IPS DF 4.7 (cell line): ENCODE results near the gene ARMC8.

Source experiments
- DNase-seq: peaks from one replicate; pipeline ENCODE4 v3.0.0-alpha.2; 2013; ENCODE audit warnings: low spot score; ENCODE audit errors: extremely low read depth

Gene ARMC8

GRCh38 chr3:138303474-138303873 lies 116.4 kb downstream of the ARMC8 start:
- no peak for DNase-seq

GRCh38 chr3:138307899-138308298 lies 120.8 kb downstream of the ARMC8 start:
- DNase-seq, result no peak

DNA sequence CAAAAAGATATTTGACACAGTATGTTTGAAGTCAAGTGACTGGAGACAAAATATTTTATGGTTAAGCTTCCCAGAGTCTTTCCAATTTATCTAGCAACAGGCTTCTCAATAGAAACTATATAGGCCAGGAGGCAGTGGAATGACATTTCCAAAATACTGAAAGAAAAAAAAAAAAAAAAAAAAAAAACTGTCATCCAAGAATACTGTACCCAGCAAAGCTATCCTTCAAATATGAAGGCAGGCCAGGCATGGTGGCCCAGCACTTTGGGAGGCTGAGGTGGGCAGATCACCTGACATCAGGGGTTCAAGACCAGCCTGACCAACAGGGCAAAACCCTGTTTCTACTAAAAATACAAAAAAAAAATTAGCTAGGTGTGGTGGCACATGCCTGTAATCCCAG lies 121.7 kb downstream of the ARMC8 start:
- DNase-seq, result no peak

- DNase-seq, result no peak
Measured at GRCh38 chr3:138310494-138310893, 123.4 kb downstream of the ARMC8 start.

- no peak for DNase-seq
Measured at GRCh38 chr3:138314751-138315150, 127.7 kb downstream of the ARMC8 start.

DNA sequence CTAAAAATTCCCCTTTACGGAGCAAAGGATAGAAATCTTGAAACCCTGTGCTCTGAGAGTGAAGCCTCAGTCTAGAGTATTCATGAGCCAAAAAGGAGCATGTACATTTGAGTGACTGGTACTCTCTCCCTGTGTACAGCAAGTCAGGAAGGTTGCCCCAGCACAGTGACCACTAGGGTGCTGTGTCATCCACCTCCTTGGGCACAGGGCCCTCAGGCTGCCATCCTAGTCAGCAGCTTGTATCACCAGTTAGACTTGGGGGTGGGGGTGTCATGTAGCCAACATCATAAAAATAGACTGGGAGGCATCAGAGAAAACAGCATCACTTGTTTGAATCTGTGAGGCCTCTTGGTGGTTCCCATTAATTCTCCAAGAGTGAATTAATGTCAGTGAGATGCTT lies 130.6 kb downstream of the ARMC8 start:
- DNase-seq, result no peak

DNA sequence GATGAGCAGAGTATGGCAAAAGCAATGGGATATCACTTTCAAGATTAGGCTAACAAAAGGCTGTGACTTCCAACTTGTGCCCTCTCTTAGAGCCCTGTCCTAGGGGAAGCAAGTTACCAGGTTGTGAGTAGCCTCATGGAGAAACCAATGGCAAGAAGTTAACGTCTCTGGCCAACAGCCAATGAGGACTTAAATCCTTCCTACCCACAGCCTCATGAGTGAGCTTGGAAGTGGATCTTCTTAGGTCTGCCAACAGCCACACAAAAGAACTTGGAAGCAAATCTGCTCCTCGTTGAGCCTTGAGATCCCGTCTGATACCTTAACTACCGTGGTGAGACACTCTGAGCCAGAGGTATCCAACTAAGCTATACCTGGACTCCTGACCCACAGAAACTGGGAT lies 136.9 kb downstream of the ARMC8 start:
- no peak for DNase-seq

DNA sequence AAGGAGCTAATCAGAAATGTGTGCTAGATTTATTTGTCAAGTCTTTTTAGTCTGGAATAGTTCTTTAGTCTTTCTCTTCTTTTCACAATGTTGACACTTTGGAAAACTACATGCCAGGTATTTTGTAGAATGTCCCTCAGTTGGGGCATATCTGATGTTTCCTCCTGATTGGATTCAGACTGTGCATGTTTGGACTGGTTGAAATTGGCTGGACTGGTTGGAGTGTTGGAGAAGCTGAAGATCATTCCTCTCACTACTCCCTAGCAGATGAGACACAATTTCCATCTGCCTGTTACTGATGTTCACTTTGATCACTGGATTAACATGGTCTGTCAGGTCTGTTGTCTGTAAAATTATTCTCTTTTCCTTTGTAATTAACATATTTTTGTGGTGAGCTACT lies 138.9 kb downstream of the ARMC8 start:
- no peak for DNase-seq

- no peak for DNase-seq
Measured at GRCh38 chr3:138326866-138327595, 139.9 kb downstream of the ARMC8 start.

DNA sequence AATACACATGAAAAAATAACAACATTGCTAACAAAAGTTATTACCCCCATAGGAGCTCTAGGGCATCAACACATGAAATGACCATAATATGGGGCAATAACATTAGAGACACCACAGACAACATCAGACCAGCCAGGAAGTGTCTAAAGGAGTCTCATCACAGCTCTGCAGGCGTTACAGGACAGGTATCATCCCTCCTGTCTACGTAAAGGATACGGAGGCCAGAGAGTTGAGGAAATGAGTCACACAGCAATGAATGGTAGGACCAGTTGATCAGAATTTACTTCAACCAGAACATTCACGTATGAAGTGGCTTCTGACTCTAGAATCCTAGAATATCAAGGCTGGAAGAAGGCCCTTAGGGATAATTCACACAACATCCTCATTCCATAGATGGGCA lies 140.7 kb downstream of the ARMC8 start:
- no peak for DNase-seq

DNA sequence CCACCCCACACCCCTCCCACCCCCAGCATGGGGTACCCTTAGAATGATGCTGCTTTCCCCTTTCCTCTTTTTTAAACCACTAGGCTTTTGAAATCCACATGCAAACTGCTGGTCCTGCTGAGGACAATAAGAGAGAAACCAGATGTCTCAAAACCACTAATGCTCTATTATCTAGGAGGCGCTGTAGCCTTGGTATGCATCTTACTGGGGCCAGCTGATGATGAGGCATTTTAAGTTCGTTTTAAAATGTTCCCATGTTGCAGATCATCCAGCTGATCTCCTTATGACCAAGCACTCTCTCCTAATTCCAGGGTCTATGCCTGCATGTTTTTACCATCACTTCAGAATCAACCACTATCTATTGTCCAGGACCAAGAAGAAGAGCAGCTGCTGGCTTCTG lies 141.2 kb downstream of the ARMC8 start:
- no peak for DNase-seq

DNA sequence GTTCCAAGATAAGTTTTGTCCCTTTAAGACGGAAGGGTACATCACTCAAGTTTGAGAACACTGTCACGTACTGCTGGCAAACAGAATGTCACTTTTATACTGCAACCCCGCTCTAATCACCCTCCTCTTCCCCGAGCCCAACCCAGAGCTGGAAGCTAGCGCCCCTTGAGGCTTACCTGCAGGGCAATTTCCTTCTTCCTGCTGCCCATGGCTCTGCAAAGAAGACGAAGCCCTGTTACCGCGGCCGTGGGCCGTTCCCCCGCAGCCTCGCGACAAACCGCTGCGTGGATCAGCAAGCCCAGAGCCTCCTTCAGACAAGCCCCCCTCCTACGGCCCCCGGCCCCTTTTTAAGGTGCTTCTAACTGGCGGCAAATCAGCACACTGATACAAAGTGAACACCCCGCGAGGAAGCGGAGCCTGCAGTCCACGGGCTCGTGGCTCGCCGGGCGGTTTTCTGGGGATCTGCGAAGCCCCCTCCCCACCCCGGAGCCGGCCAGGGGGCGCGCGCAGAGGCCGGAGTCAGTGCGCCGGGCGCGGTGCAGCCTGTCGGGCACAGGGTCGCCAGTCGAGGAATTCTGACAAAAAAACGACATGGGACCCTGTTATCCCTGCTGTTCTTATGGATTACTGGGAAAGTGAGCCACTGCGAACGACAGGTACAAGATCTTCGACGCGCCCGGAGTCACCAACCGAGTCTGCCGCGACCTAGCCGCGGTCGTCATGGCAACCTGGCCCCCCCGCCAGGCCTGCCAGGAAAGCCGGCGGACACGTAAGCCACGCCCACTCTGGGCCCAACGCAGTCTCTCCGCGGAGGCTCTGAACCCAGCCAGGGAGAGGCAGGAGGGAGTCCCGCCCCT lies 142.3 kb downstream of the ARMC8 start, which contains the start of gene NME9:
NME9 (minus strand) TSS at position 725 of the 857 bp plus-strand sequence; CDS start at position 209, 516 bp downstream.
- DNase-seq, result peak; percentile 87

GRCh38 chr3:138329984-138330293 lies 142.8 kb downstream of the ARMC8 start:
- no peak for DNase-seq

DNA sequence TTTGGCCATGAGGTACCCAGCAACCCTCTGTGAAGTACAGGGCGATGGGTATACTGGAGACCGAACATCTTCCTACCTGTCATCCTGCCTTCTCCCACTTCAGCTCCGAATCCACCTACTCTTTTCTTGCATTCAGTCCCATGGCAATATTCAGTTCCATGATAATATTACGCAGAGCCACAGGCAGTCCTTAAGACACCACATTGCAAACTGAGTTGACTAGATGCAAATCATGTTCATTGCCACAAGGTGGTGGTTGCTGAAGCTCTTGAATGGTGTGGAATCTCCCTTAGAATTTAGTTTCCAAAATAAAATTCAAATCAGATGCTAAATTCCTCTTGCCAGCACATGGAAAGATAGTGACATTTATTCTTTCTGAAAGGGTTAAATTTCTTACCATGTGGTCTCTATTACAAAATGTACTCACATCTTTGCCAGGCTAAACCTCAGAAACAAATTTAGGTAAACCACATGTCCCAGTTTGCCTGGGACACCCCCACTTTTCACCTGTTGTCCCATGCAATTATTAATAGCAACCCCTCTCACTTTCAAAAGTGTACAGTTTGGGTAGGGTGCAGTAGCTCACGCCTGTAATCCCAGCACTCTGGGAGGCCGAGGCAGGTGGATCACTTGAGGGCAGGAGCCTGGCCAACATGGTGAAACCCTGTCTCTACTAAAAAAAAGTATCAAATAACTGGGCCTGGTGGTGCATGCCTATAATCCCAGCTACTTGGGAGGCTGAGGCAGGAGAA lies 144.2 kb downstream of the ARMC8 start:
- no peak for DNase-seq

GRCh38 chr3:138332472-138333073 lies 145.5 kb downstream of the ARMC8 start:
- DNase-seq, result no peak

DNA sequence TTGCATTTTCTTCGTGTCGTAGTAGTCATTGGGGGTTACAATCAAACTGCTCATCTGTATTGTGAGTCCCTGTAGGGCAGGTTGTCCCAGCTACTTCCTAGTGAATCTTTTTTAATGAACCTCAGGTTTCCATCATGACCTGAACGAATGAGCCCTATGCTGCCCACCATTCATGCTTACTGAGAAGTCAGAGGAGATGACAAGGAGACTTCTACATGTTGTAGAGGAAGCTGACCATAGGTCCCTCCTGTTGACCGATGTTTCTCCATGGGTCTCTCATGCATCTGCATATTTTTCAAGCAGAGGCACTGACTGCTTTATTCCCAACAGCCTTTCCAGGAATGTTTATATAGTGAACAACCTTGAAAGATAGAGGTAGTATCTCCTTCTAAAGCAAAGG lies 147.5 kb downstream of the ARMC8 start:
- no peak for DNase-seq

GRCh38 chr3:138336454-138336999 lies 149.4 kb downstream of the ARMC8 start:
- DNase-seq, result no peak

DNA sequence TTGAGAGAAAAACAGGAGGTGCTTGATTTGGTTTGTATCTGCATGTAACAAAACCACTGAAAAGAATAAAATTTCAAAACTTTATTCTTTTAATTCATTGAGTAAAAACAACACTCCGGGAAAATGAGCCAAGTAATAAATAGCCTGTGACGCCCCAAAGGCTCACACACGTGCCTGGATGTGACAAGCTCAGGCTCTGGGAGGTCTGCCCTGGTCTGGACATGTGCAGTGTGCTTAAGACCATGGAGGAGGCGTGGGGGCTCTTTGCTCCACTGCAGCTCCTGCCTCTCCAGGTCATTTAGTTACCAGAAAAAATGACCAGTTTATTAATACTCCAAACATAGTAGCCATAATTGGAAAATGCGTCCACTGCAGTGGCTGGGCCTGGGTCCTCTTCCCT lies 151.1 kb downstream of the ARMC8 start:
- DNase-seq, result no peak

DNA sequence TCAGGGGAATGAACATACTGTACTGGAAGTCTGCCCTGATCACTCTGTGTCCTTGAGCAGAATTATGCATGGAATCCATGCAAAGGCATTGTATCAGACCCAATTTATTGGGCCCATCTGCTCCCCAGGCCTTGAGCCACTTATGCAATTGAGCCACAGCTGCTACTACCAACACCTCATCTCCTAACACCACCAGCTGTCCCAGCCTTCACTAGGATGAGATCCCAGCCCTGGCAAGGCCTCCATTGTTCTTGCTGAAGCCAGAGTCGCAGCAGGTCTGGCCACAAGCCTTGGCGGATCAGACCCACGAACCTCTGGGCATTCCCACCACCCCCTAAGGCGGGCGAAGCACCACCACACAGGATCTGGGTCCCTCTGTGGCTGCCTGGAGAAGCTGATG lies 151.7 kb downstream of the ARMC8 start:
- DNase-seq, result no peak

DNA sequence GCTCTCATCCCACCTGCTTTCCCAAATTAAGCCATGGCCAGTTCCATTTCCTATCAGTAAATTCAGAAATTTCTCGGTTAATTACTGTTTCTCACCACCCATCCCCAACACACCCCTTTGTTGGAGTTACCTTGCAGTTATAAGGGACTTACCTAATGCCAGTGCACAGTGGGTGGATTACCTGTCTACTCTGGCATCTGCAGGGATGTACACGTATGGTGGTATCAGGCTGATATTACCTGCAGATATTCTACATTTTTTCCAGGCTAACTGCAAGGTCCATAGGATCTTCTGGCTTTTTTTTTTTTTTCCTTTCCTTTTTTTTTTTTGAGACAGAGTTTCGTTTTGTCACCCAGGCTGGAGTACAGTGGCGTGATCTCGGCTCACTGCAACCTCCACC lies 153.4 kb downstream of the ARMC8 start:
- DNase-seq, result no peak

DNA sequence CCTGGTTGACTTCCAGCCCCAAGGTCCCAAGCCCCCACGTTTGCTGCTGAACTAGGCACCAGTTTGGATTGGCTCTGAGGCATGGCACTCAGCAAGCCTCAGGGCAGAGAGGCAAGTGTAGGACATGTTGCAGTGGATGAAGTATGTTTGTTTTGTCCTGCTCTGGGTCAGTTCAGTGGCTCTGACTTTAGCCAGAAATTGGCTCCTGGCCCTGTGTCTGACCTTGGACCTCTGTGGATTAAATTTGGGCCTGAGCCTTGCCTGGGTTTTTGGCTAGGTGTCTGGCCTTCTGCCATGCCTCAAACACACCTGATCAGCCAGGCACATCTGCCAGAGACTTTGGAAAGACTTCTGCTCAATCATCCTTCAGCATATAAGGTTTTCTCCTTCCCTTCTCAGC lies 157.7 kb downstream of the ARMC8 start:
- DNase-seq, result no peak
